Activated B cell treated with CpG ODN at 0.5 μM for 24 hours (primary cell): ENCODE measurements around the gene KRT83. TPM values are rescaled to one million over a fixed set of nuclear protein-coding genes. Genes with fewer than 3 reads are reported as not detected.

Experiments used
- ATAC-seq: fragments of 200-7000 bp; cut with Tn5 transposase; one replicate; pipeline ENCODE4 v1.10.0; 2021; ENCODE audit warnings: low read depth, mild to moderate bottlenecking, moderate library complexity
- CTCF ChIA-PET: fragments of 350-600 bp; sonication (Branson Sonifier 250); formaldehyde crosslinking; loops from one replicate; lab custom pipeline; 2021; ENCODE audit warnings: antibody characterized with exemption; lab: Charles Lee
- POLR2A ChIA-PET: fragments of 350-600 bp; sonication (Branson Sonifier 250); formaldehyde crosslinking; loops from one replicate; lab custom pipeline; 2021; ENCODE audit warnings: antibody characterized with exemption; lab: Charles Lee
- DNase-seq: peaks from one replicate; pipeline ENCODE4 v3.0.0; 2022
- H3K27ac Mint-ChIP-seq: one replicate; pipeline ENCODE4 v1.8.0; 2020; ENCODE audit warnings: mixed read lengths
- H3K27me3 Mint-ChIP-seq: one replicate; pipeline ENCODE4 v1.8.0; 2021; ENCODE audit warnings: mixed read lengths
- H3K36me3 Mint-ChIP-seq: one replicate; pipeline ENCODE4 v1.8.0; 2021; ENCODE audit warnings: low read depth, mixed read lengths
- H3K4me1 Mint-ChIP-seq: one replicate; pipeline ENCODE4 v1.8.0; 2021; ENCODE audit warnings: mixed read lengths
- H3K4me3 Mint-ChIP-seq: one replicate; pipeline ENCODE4 v1.8.0; 2020; ENCODE audit warnings: mild to moderate bottlenecking, mixed read lengths
- H3K9me3 Mint-ChIP-seq: one replicate; pipeline ENCODE4 v1.8.0; 2020; ENCODE audit warnings: mixed read lengths
- CTCF ChIP-seq: fragments of 200-600 bp; IDR thresholded peaks from one replicate; pipeline ENCODE4 v1.8.0; 2022; ENCODE audit warnings: antibody characterized with exemption, mild to moderate bottlenecking
- intact Hi-C: fragments of 100-400 bp; cut with micrococcal nuclease; formaldehyde crosslinking; loops from one replicate; pipeline ENCODE4 v1.15.1; 2024
- total RNA-seq: library from RNA; stranded (reverse); gene quantifications from 2 replicates; pipeline ENCODE4 v1.2.3, GENCODE V29; 2022

Gene KRT83
- total RNA-seq, 1 donor from 2014 or later: not detected

GRCh38 chr12:52343550-52343949 is 22.4 kb upstream of the KRT83 start:
- TF ChIP-seq CTCF: no peak
- Mint-ChIP-seq H3K27me3 (peaks cover 4% of the 10 kb centered on the region), H3K27ac (no peak overlapping the region), H3K4me1 (no peaks in the 10 kb centered on the region), H3K9me3 (no peaks in the 10 kb centered on the region), H3K4me3 (no peak overlapping the region), H3K36me3 (no peaks in the 10 kb centered on the region)
- ChIA-PET CTCF (interaction anchor here (1.3 kb wide), 1 partner anchor 16 kb away, joined by 4 read pairs; no protein-coding TSS in a partner anchor), POLR2A (no interaction called here)
- ATAC-seq: no peak
- no peak for DNase-seq
- intact Hi-C loops: no loop called here

GRCh38 chr12:52342781-52343490 is 21.7 kb upstream of the KRT83 start:
- H3K27me3 Mint-ChIP-seq: peaks cover 4% of the 10 kb centered on the region
- no peak overlapping the region for H3K27ac Mint-ChIP-seq
- no peaks in the 10 kb centered on the region for H3K36me3 Mint-ChIP-seq
- no peaks in the 10 kb centered on the region for H3K9me3 Mint-ChIP-seq
- POLR2A ChIA-PET: no interaction called here
- CTCF ChIA-PET: no interaction called here
- no peak for TF ChIP-seq CTCF
- no peaks in the 10 kb centered on the region for H3K4me1 Mint-ChIP-seq
- intact Hi-C loops: no loop called here
- ATAC-seq (no peak), DNase-seq (no peak)
- no peak overlapping the region for H3K4me3 Mint-ChIP-seq

GRCh38 chr12:52341066-52341580 is 19.9 kb upstream of the KRT83 start:
- Mint-ChIP-seq H3K4me1 (no peaks in the 10 kb centered on the region), H3K9me3 (peaks cover 4% of the 10 kb centered on the region), H3K27ac (no peak overlapping the region), H3K4me3 (no peak overlapping the region), H3K27me3 (peaks cover 4% of the 10 kb centered on the region), H3K36me3 (no peaks in the 10 kb centered on the region)
- TF ChIP-seq CTCF: no peak
- intact Hi-C loops: no loop called here
- no peak for ATAC-seq
- POLR2A ChIA-PET: no interaction called here
- DNase-seq: no peak
- CTCF ChIA-PET: no interaction called here

DNA sequence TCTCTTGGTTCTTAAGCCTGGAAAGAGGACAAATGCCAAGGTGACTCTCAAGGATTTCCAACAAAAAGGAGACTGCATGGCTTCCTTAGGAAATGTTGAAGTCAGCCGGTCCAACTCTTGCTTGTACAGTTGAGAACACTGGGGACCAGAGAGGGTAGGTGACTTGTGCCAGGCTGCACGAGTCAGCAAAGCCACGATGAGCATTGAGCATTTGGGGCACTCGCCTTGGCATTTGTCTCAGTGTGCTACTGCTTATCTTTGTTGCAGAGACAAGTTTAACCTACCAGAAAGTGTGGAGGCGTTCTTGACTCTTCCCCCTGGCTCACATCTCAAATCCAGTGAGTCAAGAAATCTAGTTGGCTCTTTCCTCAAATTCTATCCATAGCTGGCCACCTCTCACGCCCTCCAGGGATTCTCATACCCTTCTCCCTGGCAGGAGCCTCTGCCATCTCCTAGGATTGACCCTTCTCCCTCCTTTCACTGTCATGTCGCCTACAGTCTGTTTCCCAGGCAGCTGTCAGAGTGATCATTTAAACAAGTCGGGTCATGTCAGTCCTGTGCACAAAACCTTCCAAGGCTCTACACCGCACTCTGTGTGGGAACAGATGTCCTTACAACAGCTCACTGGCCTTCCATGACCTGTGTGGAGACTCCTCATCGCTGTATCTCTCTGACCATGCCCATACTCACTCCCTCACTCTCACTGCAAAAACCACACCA is 17.2 kb upstream of the KRT83 start:
- Mint-ChIP-seq H3K4me3 (no peak overlapping the region), H3K9me3 (peaks cover 4% of the 10 kb centered on the region), H3K36me3 (no peaks in the 10 kb centered on the region), H3K4me1 (no peaks in the 10 kb centered on the region), H3K27ac (no peak overlapping the region), H3K27me3 (peaks cover 7% of the 10 kb centered on the region)
- ChIA-PET POLR2A (no interaction called here), CTCF (interaction anchor here (2.4 kb wide), 1 partner anchor 11 kb away, joined by 7 read pairs; no protein-coding TSS in a partner anchor)
- DNase-seq: no peak
- intact Hi-C loops: no loop called here
- TF ChIP-seq CTCF: no peak
- ATAC-seq: no peak

GRCh38 chr12:52337054-52337453 is 15.9 kb upstream of the KRT83 start:
- ATAC-seq (no peak), DNase-seq (no peak)
- peaks cover 4% of the 10 kb centered on the region for H3K9me3 Mint-ChIP-seq
- no peak for TF ChIP-seq CTCF
- intact Hi-C loops: no loop called here
- H3K27me3 Mint-ChIP-seq: peaks cover 10% of the 10 kb centered on the region
- ChIA-PET CTCF (no interaction called here), POLR2A (no interaction called here)
- H3K36me3 Mint-ChIP-seq: no peaks in the 10 kb centered on the region
- H3K4me1 Mint-ChIP-seq: no peaks in the 10 kb centered on the region
- no peak overlapping the region for H3K27ac Mint-ChIP-seq
- no peak overlapping the region for H3K4me3 Mint-ChIP-seq
